ENCODE results near the gene CRLF3. TPM values are rescaled to one million over a fixed set of nuclear protein-coding genes. Genes with fewer than 3 reads are reported as not detected.

CRLF3 gene
- total RNA-seq, 4 donors from 2014 or later, result 15.8 to 23.1 (median 19.4) TPM

DNA sequence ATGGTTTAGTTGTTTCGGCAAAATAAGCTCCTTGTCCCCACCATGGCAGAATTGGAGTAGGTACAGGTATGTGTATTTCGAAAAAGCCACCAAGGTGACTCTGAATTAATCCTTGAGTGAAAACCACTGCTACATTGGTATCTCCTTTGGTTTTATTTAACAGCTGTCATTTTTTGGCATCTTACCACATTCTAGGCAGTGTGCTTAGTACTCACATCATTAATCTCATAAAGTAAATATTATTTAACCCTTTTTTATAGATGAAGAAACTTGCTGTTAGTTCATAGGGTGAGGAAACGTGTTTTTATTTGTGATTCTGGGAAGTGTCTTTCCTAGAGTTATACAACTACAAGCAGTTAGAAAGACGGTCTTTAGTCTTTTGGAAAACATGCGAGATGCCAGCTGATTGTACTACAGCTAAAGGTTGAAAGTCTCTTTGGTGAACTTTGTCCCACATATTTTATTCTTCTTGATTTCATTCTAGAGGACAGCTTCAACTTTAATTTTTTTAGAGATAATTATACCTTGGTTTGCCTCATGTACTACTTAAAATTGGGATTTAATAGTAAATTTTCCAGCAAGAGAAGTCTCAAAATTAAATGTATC is 13.8 kb upstream of the CRLF3 start:
- in situ Hi-C loops (cut with MboI; ENCODE audit: low pct_ligation_motif_present in 1 of 4, low pct_unique_long_range_greater_than_20kb in 1 of 4, low sequenced_read_pairs in 3 of 4), result no loop called here
- TF ChIP-seq, protein P1, sequence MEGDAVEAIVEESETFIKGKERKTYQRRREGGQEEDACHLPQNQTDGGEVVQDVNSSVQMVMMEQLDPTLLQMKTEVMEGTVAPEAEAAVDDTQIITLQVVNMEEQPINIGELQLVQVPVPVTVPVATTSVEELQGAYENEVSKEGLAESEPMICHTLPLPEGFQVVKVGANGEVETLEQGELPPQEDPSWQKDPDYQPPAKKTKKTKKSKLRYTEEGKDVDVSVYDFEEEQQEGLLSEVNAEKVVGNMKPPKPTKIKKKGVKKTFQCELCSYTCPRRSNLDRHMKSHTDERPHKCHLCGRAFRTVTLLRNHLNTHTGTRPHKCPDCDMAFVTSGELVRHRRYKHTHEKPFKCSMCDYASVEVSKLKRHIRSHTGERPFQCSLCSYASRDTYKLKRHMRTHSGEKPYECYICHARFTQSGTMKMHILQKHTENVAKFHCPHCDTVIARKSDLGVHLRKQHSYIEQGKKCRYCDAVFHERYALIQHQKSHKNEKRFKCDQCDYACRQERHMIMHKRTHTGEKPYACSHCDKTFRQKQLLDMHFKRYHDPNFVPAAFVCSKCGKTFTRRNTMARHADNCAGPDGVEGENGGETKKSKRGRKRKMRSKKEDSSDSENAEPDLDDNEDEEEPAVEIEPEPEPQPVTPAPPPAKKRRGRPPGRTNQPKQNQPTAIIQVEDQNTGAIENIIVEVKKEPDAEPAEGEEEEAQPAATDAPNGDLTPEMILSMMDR (IDR thresholded peaks at IDR 0.05), result no peak
- TF ChIP-seq POLR2A (IDR thresholded peaks at IDR 0.05) (no peak), EP300 (IDR thresholded peaks at IDR 0.05; ENCODE audit: low read depth) (no peak), POLR2AphosphoS5 (IDR thresholded peaks at IDR 0.05) (no peak)
- no peak for DNase-seq
- Histone ChIP-seq H3K4me3 (no peak overlapping the region), H3K27me3 (no peaks in the 10 kb centered on the region), H3K36me3 (no peaks in the 10 kb centered on the region), H3K4me1 (peaks cover 0 to under 1% (median 0%) of the 10 kb centered on the region in 4 donors), H3K9me3 (no peaks in the 10 kb centered on the region), H3K27ac (no peak overlapping the region)
- WGBS, 2 donors (ENCODE audit: low coverage in 1 of 2), result 81 to 83% methylated on average over 5 of the region's 5 CpGs
- intact Hi-C loops (cut with DNase I; ENCODE audit: low total_unique reads), result no loop called here

DNA sequence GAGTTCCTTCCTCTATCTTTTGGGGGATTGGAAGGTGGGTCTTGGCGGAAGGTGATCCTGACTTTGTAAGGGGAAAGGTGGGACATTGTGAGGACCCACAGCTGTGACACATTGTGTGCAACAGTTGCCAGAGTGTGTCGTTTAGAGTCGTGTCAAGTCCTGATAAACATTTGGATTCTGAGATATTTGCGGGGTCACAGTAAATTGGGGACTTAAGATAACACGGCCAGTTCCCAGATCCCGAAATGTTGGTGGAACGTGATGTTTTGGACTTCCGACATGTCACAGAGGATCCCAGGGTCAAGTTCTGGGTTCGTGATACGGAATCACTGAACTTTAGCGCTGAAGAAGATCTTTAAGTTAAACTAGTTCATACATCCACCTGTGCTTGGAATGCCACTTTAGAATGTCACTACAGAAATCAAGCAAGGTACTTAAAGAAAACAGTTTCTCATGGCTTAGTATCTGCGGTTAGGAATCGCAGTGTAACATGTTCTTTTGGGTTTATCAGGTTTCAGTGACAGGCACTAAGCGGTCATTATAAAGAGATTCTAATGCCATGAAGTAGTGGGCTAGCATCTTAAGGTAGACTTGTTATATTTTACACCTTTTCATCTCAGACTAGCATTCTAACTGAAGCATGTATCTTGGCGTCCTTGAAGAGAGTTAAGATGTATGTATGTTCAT is 8.1 kb upstream of the CRLF3 start:
- no peaks in the 10 kb centered on the region for H3K36me3 ChIP-seq
- H3K4me1 ChIP-seq, result peaks cover 4 to 18% (median 10%) of the 10 kb centered on the region in 4 donors
- intact Hi-C loops (cut with DNase I; ENCODE audit: low total_unique reads), result no loop called here
- no peaks in the 10 kb centered on the region for H3K9me3 ChIP-seq
- no peak for DNase-seq
- TF ChIP-seq POLR2A (IDR thresholded peaks at IDR 0.05) (no peak), EP300 (IDR thresholded peaks at IDR 0.05; ENCODE audit: low read depth) (no peak), POLR2AphosphoS5 (IDR thresholded peaks at IDR 0.05) (no peak)
- TF ChIP-seq, protein P1 (IDR thresholded peaks at IDR 0.05), result no peak
- in situ Hi-C loops (cut with MboI; ENCODE audit: low pct_ligation_motif_present in 1 of 4, low pct_unique_long_range_greater_than_20kb in 1 of 4, low sequenced_read_pairs in 3 of 4), result no loop called here
- H3K27me3 ChIP-seq, result no peaks in the 10 kb centered on the region
- H3K27ac ChIP-seq, result peak overlapping the region in 3 of 4 donors; percentile 56 to 65 (median 60)
- H3K4me3 ChIP-seq, result peak overlapping the region; percentile 60 to 79 (median 77)
- 2 to 7% methylated on average over 12 to 15 of the region's 15 CpGs for WGBS, 2 donors (ENCODE audit: low coverage in 1 of 2)

DNA sequence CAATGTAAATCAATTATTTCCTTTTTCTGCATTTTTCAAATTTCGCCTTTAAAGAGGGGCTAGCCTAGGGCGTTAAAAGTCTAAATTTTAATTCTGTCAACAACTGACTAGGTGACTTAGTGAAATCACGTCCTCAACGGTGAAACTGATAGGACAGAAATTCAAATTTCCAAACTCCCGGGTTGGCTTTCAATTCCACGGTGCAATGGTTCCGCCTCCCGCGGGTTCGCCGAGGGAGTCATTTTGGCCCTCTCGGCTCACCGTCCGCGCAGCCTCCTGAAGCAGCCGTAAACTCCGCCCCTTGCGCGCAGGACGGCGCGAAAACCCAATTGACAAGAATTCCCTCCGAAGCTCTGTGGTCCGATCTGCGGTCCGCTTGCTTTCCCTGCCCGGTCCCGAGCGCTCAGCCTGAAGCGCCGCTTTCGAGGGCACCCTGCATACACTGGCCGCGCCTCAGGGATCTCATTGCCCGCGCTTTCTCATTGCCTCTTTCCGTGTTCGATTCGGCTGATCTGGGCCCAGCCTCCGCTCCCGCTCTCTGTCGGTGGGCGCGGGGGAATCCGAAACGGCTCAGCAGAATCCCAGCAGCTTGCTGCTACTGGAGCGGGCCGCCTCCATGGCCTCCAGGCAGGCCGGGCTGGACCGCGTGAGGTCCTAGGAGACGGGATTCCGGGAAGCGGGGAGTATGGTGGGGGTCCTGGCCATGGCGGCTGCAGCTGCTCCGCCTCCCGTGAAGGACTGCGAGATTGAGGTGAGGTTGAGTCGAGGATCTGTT is 7.4 kb upstream of the CRLF3 start, which contains the start of gene ATAD5:
ATAD5 (plus strand) TSS at position 304 of the 775 bp plus-strand sequence; CDS start at position 686, 382 bp downstream.
- Histone ChIP-seq H3K4me1 (peaks cover 4 to 18% (median 10%) of the 10 kb centered on the region in 4 donors), H3K4me3 (peak within 1 kb of the TSS; percentile 60 to 79 (median 77)), H3K27me3 (no peaks in the 10 kb centered on the region), H3K36me3 (no peaks in the 10 kb centered on the region), H3K27ac (peak within 1 kb of the TSS; percentile 39 to 65 (median 58)), H3K9me3 (no peaks in the 10 kb centered on the region)
- TF ChIP-seq POLR2AphosphoS5 (IDR thresholded peaks at IDR 0.05), result peak; percentile 61 to 79 (median 75)
- no peak for TF ChIP-seq EP300 (IDR thresholded peaks at IDR 0.05; ENCODE audit: low read depth)
- WGBS, 2 donors (ENCODE audit: low coverage in 1 of 2), result 0 to 6% methylated on average over 2 to 57 of the region's 59 CpGs
- in situ Hi-C loops (cut with MboI; ENCODE audit: low pct_ligation_motif_present in 1 of 4, low pct_unique_long_range_greater_than_20kb in 1 of 4, low sequenced_read_pairs in 3 of 4) (no loop called here), intact Hi-C loops (cut with DNase I; ENCODE audit: low total_unique reads) (no loop called here)
- peak; percentile 93 for DNase-seq

DNA sequence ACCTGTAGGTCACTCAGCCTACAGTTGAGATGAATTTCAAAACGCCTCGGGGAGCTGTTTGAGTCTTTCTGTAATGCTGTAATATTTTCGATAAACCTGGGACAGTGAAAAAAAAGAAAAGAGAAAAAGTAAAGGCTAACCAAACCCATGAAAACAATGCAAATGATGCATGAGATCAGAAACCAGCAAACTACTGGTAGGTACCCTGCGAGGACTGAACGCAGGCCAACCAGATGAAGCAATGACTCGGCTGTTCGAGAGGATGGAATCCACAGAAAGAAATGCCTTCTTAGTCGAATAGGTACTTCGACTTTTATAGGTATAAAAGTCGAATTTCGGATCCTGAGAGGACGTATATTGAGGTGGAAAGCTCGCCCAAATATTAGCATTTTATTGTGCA is 6.8 kb upstream of the CRLF3 start:
- H3K27ac ChIP-seq, result peak overlapping the region; percentile 39 to 65 (median 58)
- no peak for DNase-seq
- in situ Hi-C loops (cut with MboI; ENCODE audit: low pct_ligation_motif_present in 1 of 4, low pct_unique_long_range_greater_than_20kb in 1 of 4, low sequenced_read_pairs in 3 of 4), result no loop called here
- H3K4me1 ChIP-seq, result peaks cover 4 to 24% (median 13%) of the 10 kb centered on the region in 4 donors
- peak overlapping the region; percentile 60 to 79 (median 77) for H3K4me3 ChIP-seq
- H3K9me3 ChIP-seq, result no peaks in the 10 kb centered on the region
- intact Hi-C loops (cut with DNase I; ENCODE audit: low total_unique reads), result no loop called here
- H3K27me3 ChIP-seq, result no peaks in the 10 kb centered on the region
- TF ChIP-seq POLR2A (IDR thresholded peaks at IDR 0.05) (no peak), POLR2AphosphoS5 (IDR thresholded peaks at IDR 0.05) (no peak)
- no peaks in the 10 kb centered on the region for H3K36me3 ChIP-seq
- WGBS, 2 donors (ENCODE audit: low coverage in 1 of 2), result 34 to 35% methylated on average over 13 of the region's 13 CpGs

DNA sequence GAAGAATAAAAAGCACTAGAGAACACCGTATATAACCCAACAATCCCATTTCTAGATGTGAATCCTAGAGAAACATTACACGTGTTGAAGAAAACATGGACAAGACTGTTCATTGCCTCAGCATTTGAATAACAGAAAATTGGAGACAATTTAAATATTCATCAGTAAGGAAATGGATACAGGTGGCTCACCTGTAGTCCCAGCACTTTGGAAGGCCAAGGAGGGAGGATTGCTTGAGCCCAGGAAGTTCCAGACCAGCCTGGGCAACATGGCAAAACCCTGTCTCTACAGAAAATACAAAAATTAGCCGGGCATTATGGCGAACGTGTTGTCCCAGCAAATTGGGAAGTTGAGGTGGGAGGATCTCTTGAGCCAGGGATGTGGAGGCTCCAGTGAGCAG is 4.5 kb upstream of the CRLF3 start:
- no peak overlapping the region for H3K4me3 ChIP-seq
- H3K27me3 ChIP-seq, result no peaks in the 10 kb centered on the region
- H3K4me1 ChIP-seq, result peaks cover 11 to 39% (median 27%) of the 10 kb centered on the region in 4 donors
- H3K36me3 ChIP-seq, result no peaks in the 10 kb centered on the region
- DNase-seq, result no peak
- TF ChIP-seq, protein P1 (IDR thresholded peaks at IDR 0.05), result no peak
- TF ChIP-seq POLR2AphosphoS5 (IDR thresholded peaks at IDR 0.05) (no peak), EP300 (IDR thresholded peaks at IDR 0.05; ENCODE audit: low read depth) (no peak), POLR2A (IDR thresholded peaks at IDR 0.05) (no peak)
- no peaks in the 10 kb centered on the region for H3K9me3 ChIP-seq
- H3K27ac ChIP-seq, result no peak overlapping the region
- in situ Hi-C loops (cut with MboI; ENCODE audit: low pct_ligation_motif_present in 1 of 4, low pct_unique_long_range_greater_than_20kb in 1 of 4, low sequenced_read_pairs in 3 of 4) (no loop called here), intact Hi-C loops (cut with DNase I; ENCODE audit: low total_unique reads) (no loop called here)
- WGBS, 2 donors (ENCODE audit: low coverage in 1 of 2), result 80 to 82% methylated on average over 5 of the region's 5 CpGs
